Gastroesophageal sphincter (tissue), 3 donors: ENCODE results near the gene CCDC28A.
"Not testable (repeated sequence)": the region's sequence is repeated elsewhere in the genome, so short reads cannot be mapped to it uniquely, and the experiment has no call there.

Source experiments
- POLR2A ChIP-seq, 2 donors: fragments of 450-650 bp; IDR thresholded peaks; one replicate each; pipeline ENCODE4 v1.6.1; 2017; ENCODE audit warnings: antibody characterized with exemption in 2 of 2, mild to moderate bottlenecking in 2 of 2, moderate library complexity in 1 of 2
- POLR2AphosphoS5 ChIP-seq: sonication (generic); formaldehyde crosslinking; IDR thresholded peaks from one replicate; pipeline ENCODE4 v1.6.1; 2017; ENCODE audit warnings: antibody characterized with exemption
- TF ChIP-seq, protein P1 (sequence below), 4 experiments: fragments of 200-600 bp in 2 of 4; fragments of 450-650 bp in 2 of 4; sonication (generic) in 1 of 4; IDR thresholded peaks; one replicate each; pipeline ENCODE4 v1.5.1; 2017 to 2019; ENCODE audit warnings: antibody characterized with exemption in 4 of 4, mild to moderate bottlenecking in 2 of 4, moderate library complexity in 2 of 4

- not testable (repeated sequence) for TF ChIP-seq POLR2A (IDR thresholded peaks at IDR 0.05); POLR2AphosphoS5
- TF ChIP-seq, protein P1, sequence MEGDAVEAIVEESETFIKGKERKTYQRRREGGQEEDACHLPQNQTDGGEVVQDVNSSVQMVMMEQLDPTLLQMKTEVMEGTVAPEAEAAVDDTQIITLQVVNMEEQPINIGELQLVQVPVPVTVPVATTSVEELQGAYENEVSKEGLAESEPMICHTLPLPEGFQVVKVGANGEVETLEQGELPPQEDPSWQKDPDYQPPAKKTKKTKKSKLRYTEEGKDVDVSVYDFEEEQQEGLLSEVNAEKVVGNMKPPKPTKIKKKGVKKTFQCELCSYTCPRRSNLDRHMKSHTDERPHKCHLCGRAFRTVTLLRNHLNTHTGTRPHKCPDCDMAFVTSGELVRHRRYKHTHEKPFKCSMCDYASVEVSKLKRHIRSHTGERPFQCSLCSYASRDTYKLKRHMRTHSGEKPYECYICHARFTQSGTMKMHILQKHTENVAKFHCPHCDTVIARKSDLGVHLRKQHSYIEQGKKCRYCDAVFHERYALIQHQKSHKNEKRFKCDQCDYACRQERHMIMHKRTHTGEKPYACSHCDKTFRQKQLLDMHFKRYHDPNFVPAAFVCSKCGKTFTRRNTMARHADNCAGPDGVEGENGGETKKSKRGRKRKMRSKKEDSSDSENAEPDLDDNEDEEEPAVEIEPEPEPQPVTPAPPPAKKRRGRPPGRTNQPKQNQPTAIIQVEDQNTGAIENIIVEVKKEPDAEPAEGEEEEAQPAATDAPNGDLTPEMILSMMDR (IDR thresholded peaks at IDR 0.05), result not testable (repeated sequence)
Measured at GRCh38 chr6:138730037-138730436, 43.5 kb upstream of the CCDC28A start.
